Suppressor macrophage treated with lipopolysaccharide for 1 hour (primary cell): Measurements from ENCODE around the gene DYNC1I2.

Experiments used
- DNase-seq, 3 donors: peaks; one replicate each; pipeline ENCODE4 v3.0.0-alpha.2; 2020 to 2022

The DYNC1I2 gene

GRCh38 chr2:171687287-171688128 is at the start of gene DYNC1I2:
DYNC1I2 (plus strand) TSS chr2:171687469; CDS start chr2:171690156, 2,687 bp downstream.
- peak; percentile 93 to 94 (median 94) for DNase-seq

- DNase-seq, result no peak
These were observed 35.4 kb upstream of the DYNC1I2 start for GRCh38 chr2:171651667-171652415.

GRCh38 chr2:171652416-171652785 is 34.9 kb upstream of the DYNC1I2 start:
- DNase-seq, result peak; percentile 13 to 47 (median 22)

- DNase-seq, result peak; percentile 26 to 64 (median 53)
These were observed 31.7 kb upstream of the DYNC1I2 start for GRCh38 chr2:171655586-171655985.

- DNase-seq, result no peak
These were observed 20.2 kb upstream of the DYNC1I2 start for GRCh38 chr2:171667041-171667440.

- DNase-seq, result no peak
These were observed 19.1 kb upstream of the DYNC1I2 start for GRCh38 chr2:171668183-171668582.

- DNase-seq, result no peak
These were observed 18.1 kb upstream of the DYNC1I2 start for GRCh38 chr2:171669121-171669520.

GRCh38 chr2:171670655-171671054 is 16.6 kb upstream of the DYNC1I2 start:
- no peak for DNase-seq

GRCh38 chr2:171671867-171672266 is 15.4 kb upstream of the DYNC1I2 start:
- DNase-seq, result no peak

- DNase-seq, result no peak
These were observed 13.4 kb upstream of the DYNC1I2 start for GRCh38 chr2:171673905-171674304.

GRCh38 chr2:171675810-171676345 is 11.4 kb upstream of the DYNC1I2 start:
- no peak for DNase-seq

- DNase-seq, result no peak
These were observed 8.7 kb upstream of the DYNC1I2 start for GRCh38 chr2:171678619-171679018.

GRCh38 chr2:171688129-171688465 is 828 bp downstream of the DYNC1I2 start:
- no peak for DNase-seq

GRCh38 chr2:171692331-171692730 is 5.1 kb downstream of the DYNC1I2 start:
- peak; percentile 8 to 71 (median 70) for DNase-seq

GRCh38 chr2:171702781-171703556 is 15.7 kb downstream of the DYNC1I2 start:
- no peak for DNase-seq

GRCh38 chr2:171703574-171704347 is 16.5 kb downstream of the DYNC1I2 start:
- peak; percentile 40 to 60 (median 54) for DNase-seq

- peak; percentile 17 to 39 (median 29) for DNase-seq
These were observed 19.0 kb downstream of the DYNC1I2 start for GRCh38 chr2:171706152-171706803.

GRCh38 chr2:171707752-171708151 is 20.5 kb downstream of the DYNC1I2 start:
- no peak for DNase-seq

GRCh38 chr2:171709011-171709685 is 21.9 kb downstream of the DYNC1I2 start:
- no peak for DNase-seq

GRCh38 chr2:171711351-171711750 is 24.1 kb downstream of the DYNC1I2 start:
- DNase-seq, result no peak

GRCh38 chr2:171712051-171712450 is 24.8 kb downstream of the DYNC1I2 start:
- DNase-seq, result peak in 2 of 3 donors; percentile 30 to 46
